Fibroblast of villous mesenchyme (primary cell): ENCODE data around the gene CDH13. TPM values are rescaled to one million over a fixed set of nuclear protein-coding genes. Genes with fewer than 3 reads are reported as not detected.

Experiments
- DNase-seq: peaks from one replicate; pipeline ENCODE4 v3.0.0-alpha.2; 2010; ENCODE audit warnings: low read depth
- H3K4me3 ChIP-seq: 2 replicates; pipeline ENCODE4 v1.5.1; 2011; ENCODE audit warnings: low read depth, mild to moderate bottlenecking, low read length
- total RNA-seq: library from RNA; depleted of rRNA; stranded (reverse); fragments of >200 nt; gene quantifications from 2 replicates; pipeline ENCODE4 v1.2.3, GENCODE V29; 2012
- TF ChIP-seq, protein P1 (sequence below): IDR thresholded peaks from 2 replicates; pipeline ENCODE4 v1.5.1; 2012; ENCODE audit warnings: low read depth, mild to moderate bottlenecking, low read length; ENCODE audit not compliant: insufficient read depth

The CDH13 gene
- total RNA-seq, 1 donor = 47.5 TPM

DNA sequence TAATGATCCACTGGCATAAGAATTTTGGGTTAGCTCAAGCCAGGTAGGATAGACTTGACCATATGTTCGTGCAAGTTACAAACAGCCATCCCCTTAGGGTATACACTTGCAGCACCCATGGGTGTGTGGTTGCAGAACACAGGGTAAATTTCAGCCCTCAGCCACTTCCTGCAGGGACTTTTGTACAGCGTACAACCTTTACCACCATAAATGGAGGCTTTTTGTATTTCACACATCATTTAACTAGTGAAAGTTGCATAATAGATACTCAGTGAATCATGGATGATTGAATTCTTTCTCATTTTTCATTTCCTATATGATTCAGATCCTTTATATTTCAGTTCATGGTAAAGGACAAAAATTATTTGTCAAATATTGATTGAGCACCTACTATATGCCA lies 473.9 kb downstream of the CDH13 start:
- no peak overlapping the region for H3K4me3 ChIP-seq
- DNase-seq = no peak
- TF ChIP-seq, protein P1, sequence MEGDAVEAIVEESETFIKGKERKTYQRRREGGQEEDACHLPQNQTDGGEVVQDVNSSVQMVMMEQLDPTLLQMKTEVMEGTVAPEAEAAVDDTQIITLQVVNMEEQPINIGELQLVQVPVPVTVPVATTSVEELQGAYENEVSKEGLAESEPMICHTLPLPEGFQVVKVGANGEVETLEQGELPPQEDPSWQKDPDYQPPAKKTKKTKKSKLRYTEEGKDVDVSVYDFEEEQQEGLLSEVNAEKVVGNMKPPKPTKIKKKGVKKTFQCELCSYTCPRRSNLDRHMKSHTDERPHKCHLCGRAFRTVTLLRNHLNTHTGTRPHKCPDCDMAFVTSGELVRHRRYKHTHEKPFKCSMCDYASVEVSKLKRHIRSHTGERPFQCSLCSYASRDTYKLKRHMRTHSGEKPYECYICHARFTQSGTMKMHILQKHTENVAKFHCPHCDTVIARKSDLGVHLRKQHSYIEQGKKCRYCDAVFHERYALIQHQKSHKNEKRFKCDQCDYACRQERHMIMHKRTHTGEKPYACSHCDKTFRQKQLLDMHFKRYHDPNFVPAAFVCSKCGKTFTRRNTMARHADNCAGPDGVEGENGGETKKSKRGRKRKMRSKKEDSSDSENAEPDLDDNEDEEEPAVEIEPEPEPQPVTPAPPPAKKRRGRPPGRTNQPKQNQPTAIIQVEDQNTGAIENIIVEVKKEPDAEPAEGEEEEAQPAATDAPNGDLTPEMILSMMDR = no peak

DNA sequence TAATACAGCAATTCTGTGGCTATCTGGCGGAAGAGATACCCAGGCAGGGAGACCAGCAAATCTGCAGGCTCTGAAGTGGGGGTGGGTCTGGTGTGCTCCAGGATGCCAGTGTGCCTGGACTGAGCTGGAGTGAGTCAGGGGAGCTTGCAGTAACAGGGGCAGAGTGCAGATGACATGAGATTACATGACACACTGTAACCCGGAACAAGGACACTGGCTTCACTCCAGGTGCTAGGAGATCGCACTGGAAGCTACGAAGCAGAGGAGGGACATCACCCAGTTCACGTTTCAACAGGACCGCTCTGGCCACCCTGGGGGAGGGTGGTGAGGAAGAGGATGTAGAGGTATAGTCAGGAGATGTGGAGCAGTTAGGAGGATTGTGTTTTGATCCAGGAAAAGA lies 475.6 kb downstream of the CDH13 start:
- no peak for DNase-seq
- H3K4me3 ChIP-seq = no peak overlapping the region
- TF ChIP-seq, protein P1 = no peak

DNA sequence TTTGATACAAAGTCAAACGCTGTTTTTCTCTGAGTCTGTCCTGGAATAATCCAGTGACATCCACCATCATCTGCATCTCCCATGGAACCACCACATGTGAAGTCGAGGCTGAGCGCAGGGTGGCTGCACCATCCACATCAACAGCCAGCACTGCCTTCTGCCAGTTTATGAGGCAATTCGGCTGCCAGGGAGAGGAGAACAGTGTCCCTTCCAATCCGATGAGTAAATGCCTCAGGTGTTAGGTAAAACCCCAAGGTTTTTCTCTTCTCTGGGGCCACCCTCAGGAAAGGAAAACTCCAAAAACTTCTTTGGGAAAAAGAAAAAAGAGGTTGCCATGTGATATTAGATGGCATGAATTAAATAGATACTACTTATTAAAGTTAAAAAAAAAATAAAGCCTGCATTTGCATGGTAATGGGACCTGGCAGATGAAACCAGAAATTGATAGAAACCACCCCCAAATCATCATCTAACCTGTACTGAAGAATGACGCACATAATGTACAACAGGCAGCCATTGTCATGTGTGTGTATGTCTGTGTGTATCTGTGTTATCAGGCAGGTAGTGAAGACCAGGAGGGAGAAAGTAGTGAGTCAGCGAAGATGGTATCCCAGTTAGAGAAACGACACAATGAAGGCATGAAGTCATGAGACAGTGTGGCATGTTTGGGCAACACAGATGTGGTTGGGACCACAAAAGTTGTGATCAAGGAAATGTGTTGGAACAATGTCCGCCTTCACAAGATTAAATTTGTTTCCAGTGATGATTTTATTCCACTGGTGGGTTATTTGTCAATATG lies 478.7 kb downstream of the CDH13 start:
- no peak for DNase-seq
- H3K4me3 ChIP-seq = no peak overlapping the region
- TF ChIP-seq, protein P1 = no peak

DNA sequence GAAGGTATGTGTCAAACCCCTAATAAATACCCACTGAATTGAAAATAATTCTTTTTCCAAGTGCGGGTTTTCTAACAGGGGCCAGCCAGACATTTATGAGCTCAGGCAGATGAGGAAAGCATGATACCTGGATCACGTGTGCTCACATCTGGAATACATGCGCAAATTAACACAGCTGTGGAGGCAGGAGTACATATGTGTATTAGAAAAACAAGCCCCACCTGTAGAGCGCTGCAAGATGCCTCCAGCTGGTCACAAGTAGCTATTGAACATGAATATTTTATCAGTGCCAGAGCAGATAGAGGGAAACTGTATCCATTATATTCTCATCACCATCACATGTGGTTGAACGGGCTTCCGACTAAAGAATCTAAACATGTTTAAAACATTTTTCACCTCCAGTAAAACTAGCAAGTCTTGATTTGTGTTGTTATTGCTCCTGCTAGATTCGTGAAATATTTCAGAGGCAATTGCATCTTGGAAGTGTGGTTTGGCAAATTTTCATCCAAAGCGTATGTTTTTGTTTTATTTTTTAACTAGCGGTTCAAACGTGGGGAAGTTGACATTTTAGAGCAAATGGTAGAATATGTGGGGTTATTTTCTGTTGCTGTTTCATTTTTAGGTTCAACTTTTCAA lies 482.8 kb downstream of the CDH13 start:
- TF ChIP-seq, protein P1 = peak; percentile 18
- peak; percentile 73 for DNase-seq
- H3K4me3 ChIP-seq = no peak overlapping the region

DNA sequence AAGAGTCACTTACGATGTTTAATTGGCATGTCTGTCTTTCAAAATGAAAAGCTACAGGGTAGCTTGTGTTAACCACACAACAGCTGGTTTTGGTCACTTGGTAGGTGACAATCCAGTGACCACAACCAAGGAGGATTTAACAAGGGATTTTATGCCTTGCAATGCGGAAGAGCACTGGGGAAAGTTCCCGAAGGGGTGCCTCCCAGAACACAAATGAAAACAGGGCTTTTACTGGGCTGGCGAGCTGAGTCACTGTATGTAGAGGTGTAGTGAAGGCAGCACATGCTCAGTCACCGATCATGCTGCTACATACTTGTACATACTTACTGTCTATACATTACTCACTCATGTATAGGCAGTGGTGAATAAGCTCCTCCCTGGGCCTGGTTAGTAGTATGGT lies 483.5 kb downstream of the CDH13 start:
- peak; percentile 58 for DNase-seq
- no peak overlapping the region for H3K4me3 ChIP-seq
- TF ChIP-seq, protein P1 = no peak

DNA sequence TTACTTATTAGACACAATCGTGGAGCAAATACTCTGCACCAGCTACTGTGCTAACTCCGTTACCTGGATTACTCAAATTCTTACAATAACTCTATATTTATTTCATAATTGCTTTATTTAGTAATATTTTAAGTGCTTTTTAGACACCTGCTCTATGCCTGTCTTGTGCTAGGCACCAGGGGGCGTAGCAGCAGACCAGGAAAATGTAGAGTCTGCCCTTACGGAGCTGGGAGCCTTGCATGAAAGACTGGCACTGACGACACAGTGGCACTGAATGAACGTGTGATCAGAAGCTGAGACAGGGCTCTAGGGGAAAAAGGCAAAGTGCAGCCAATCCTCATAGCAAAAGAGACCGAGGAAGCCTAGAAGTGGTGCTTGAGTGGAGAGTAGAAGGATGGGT lies 486.5 kb downstream of the CDH13 start:
- DNase-seq = peak; percentile 52
- TF ChIP-seq, protein P1 = peak; percentile 71
- no peak overlapping the region for H3K4me3 ChIP-seq

DNA sequence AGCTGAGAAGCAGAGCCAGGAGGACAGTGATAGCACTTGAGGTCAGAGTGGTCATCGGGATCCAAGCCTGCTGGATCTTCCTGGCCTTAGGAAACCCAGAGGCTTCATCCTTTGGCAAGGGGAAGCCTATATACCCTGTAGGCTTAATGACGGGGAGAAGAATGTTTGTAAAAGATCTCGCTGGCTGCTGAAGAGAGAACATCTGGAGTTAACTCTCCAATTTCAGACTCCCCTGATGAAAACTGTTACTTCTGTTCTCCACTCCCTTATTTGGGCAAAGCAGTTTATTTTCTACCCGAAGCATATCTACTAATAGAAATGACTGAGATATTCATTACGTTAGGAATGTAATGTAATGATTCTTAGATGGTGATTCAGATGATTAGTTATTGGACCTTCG lies 487.0 kb downstream of the CDH13 start:
- DNase-seq = no peak
- TF ChIP-seq, protein P1 = no peak
- no peak overlapping the region for H3K4me3 ChIP-seq
